Measurements from ENCODE around the gene PCNA.
"Not testable (repeated sequence)": the region's sequence is repeated elsewhere in the genome, so short reads cannot be mapped to it uniquely, and the experiment has no call there.

- TF ChIP-seq POLR2AphosphoS5, POLR2A, CTCF, EP300 (IDR thresholded peaks at IDR 0.05): not testable (repeated sequence)
Measured at GRCh38 chr20:5071942-5072341, 47.8 kb downstream of the PCNA start.
